HepG2 (cell line): Measurements from ENCODE around the gene APOC1. TPM values are rescaled to one million over a fixed set of nuclear protein-coding genes. Genes with fewer than 3 reads are reported as not detected.

Source experiments
- ATAC-seq: fragments of 200-7000 bp; cut with Tn5 transposase; 3 replicates; pipeline ENCODE4 v1.9.1; 2020; ENCODE audit warnings: mild to moderate bottlenecking, moderate library complexity
- BruUV-seq: library from RNA; stranded (reverse); fragments of 400-500 nt; replicated peaks from 2 replicates; lab custom pipeline; 2021; lab: Mats Ljungman, UMichigan
- CTCF ChIA-PET: fragments of 300-600 bp; formaldehyde crosslinking; extraction: SDS; loops from one replicate; lab custom pipeline; 2021; ENCODE audit warnings: low total read pairs, inconsistent platforms, low intra/inter-chr PET ratio; lab: Yijun Ruan, JAX
- POLR2A ChIA-PET: fragments of 350-600 bp; sonication (Branson Sonifier 250); formaldehyde crosslinking; loops from one replicate; lab custom pipeline; 2020; ENCODE audit warnings: antibody characterized with exemption, inconsistent platforms; lab: Yijun Ruan, JAX
- DNase-seq: peaks from one replicate; pipeline ENCODE4 v3.0.0-alpha.2; 2015; ENCODE audit warnings: low spot score
- FAIRE-seq: peaks from 3 replicates; lab custom pipeline; 2011; peaks lifted over from hg19 to GRCh38; lab: Jason Lieb, UNC
- H2AFZ ChIP-seq: one replicate; pipeline ENCODE4 v1.6.1; 2011; ENCODE audit warnings: low read length, inconsistent platforms
- H3K27ac ChIP-seq: fragments of 300-600 bp; 3 replicates; pipeline ENCODE4 v1.8.0; 2011; ENCODE audit warnings: mixed run types, mild to moderate bottlenecking, mixed read lengths, low read length, inconsistent platforms; ENCODE audit not compliant: insufficient read depth; ENCODE audit errors: extremely low read length
- H3K27me3 ChIP-seq, 2 experiments: fragments of 200-600 bp in 1 of 2; 2 replicates in 1 of 2; 3 replicates in 1 of 2; pipeline versions ENCODE4 v1.6.0 to v1.8.0; 2011; ENCODE audit warnings: low read length in 2 of 2, mild to moderate bottlenecking in 2 of 2, moderate library complexity in 2 of 2, inconsistent platforms in 1 of 2; ENCODE audit not compliant: insufficient read depth in 2 of 2, control insufficient read depth in 1 of 2
- H3K36me3 ChIP-seq, 2 experiments: fragments of 200-600 bp in 1 of 2; replicated peaks in 1 of 2; 2 replicates in 1 of 2; 3 replicates in 1 of 2; pipeline versions ENCODE4 v1.5.1 to v1.8.0; 2011; ENCODE audit warnings: low read length in 2 of 2, inconsistent platforms in 1 of 2; ENCODE audit not compliant: insufficient read depth in 2 of 2, control insufficient read depth in 1 of 2
- H3K4me1 ChIP-seq: 2 replicates; pipeline ENCODE4 v1.5.1; 2012; ENCODE audit warnings: low read length, inconsistent platforms; ENCODE audit not compliant: insufficient read depth
- H3K4me2 ChIP-seq: 2 replicates; pipeline ENCODE4 v1.6.0; 2011; ENCODE audit warnings: low read depth, low read length, inconsistent platforms
- H3K4me3 ChIP-seq, 3 experiments: fragments of 200-600 bp in 1 of 3; sonication (generic), shearing (Covaris generic) in 1 of 3; replicated peaks in 1 of 3; 2 replicates each; pipeline ENCODE4 v1.5.1; 2011 to 2016; ENCODE audit warnings: low read length in 3 of 3, inconsistent platforms in 2 of 3, low read depth in 2 of 3, mild to moderate bottlenecking in 2 of 3, control low read depth in 1 of 3, mixed read lengths in 1 of 3; ENCODE audit not compliant: insufficient read depth in 1 of 3
- H3K79me2 ChIP-seq: one replicate; pipeline ENCODE4 v1.6.1; 2011; ENCODE audit warnings: low read length, inconsistent platforms; ENCODE audit not compliant: insufficient read depth
- H3K9ac ChIP-seq: 2 replicates; pipeline ENCODE4 v1.6.0; 2011; ENCODE audit warnings: mild to moderate bottlenecking, low read depth, low read length, inconsistent platforms; ENCODE audit not compliant: insufficient read depth
- H3K9me3 ChIP-seq: 2 replicates; pipeline ENCODE4 v1.5.1; 2012; ENCODE audit warnings: mild to moderate bottlenecking, low read length
- H4K20me1 ChIP-seq: 2 replicates; pipeline ENCODE4 v1.6.0; 2011; ENCODE audit warnings: inconsistent platforms, mild to moderate bottlenecking, low read length, moderate library complexity; ENCODE audit not compliant: insufficient read depth
- AGO1 ChIP-seq: fragments of 200-400 bp; formaldehyde crosslinking; IDR thresholded peaks from 2 replicates; pipeline ENCODE4 v1.6.1; 2017; ENCODE audit warnings: mild to moderate bottlenecking, low read depth, low read length, moderate library complexity; ENCODE audit not compliant: poor library complexity, severe bottlenecking
- ATAD3A ChIP-seq: sonication (generic); formaldehyde crosslinking; IDR thresholded peaks from 2 replicates; pipeline ENCODE4 v1.4.0; 2020; ENCODE audit warnings: missing genetic modification reagents
- BRCA1 ChIP-seq: sonication (generic); formaldehyde crosslinking; IDR thresholded peaks from 2 replicates; pipeline ENCODE4 v1.4.0; 2020; ENCODE audit warnings: missing genetic modification reagents
- CEBPB ChIP-seq: IDR thresholded peaks from 2 replicates; pipeline ENCODE4 v1.6.1; 2011; ENCODE audit warnings: low read depth, low read length, improper control_type of control experiment, borderline replicate concordance
- EED ChIP-seq: sonication (generic); formaldehyde crosslinking; IDR thresholded peaks from 2 replicates; pipeline ENCODE4 v1.5.0; 2020; ENCODE audit warnings: mild to moderate bottlenecking, missing genetic modification reagents
- HCFC1 ChIP-seq: fragments of 150-350 bp; IDR thresholded peaks from 2 replicates; pipeline ENCODE4 v1.6.1; 2014; ENCODE audit warnings: low read depth, low read length
- HES4 ChIP-seq: sonication (generic); formaldehyde crosslinking; IDR thresholded peaks from 2 replicates; pipeline ENCODE4 v1.9.0; 2021; ENCODE audit warnings: mild to moderate bottlenecking, missing genetic modification reagents, borderline replicate concordance
- IKZF4 ChIP-seq: sonication (generic); formaldehyde crosslinking; IDR thresholded peaks from 2 replicates; pipeline ENCODE4 v1.5.1; 2020; ENCODE audit warnings: borderline replicate concordance, mild to moderate bottlenecking, low read depth, missing genetic modification reagents; ENCODE audit errors: not compliant biosample characterization
- SNRNP70 ChIP-seq: fragments of 200-400 bp; formaldehyde crosslinking; IDR thresholded peaks from 2 replicates; pipeline ENCODE4 v1.6.1; 2017; ENCODE audit warnings: mild to moderate bottlenecking, low read depth, low read length, moderate library complexity
- SRSF9 ChIP-seq: fragments of 200-400 bp; formaldehyde crosslinking; IDR thresholded peaks from 2 replicates; pipeline ENCODE4 v1.6.1; 2018; ENCODE audit warnings: borderline replicate concordance, mild to moderate bottlenecking, low read depth, low read length; ENCODE audit not compliant: insufficient read depth, poor library complexity, severe bottlenecking
- ZNF251 ChIP-seq: sonication (generic); formaldehyde crosslinking; IDR thresholded peaks from 2 replicates; pipeline ENCODE4 v1.9.0; 2021; ENCODE audit warnings: mild to moderate bottlenecking, missing genetic modification reagents
- ZNF530 ChIP-seq: sonication (generic); formaldehyde crosslinking; IDR thresholded peaks from 2 replicates; pipeline ENCODE4 v1.5.0; 2020; ENCODE audit warnings: low read depth, mild to moderate bottlenecking, missing genetic modification reagents
- ZNF709 ChIP-seq: sonication (generic); formaldehyde crosslinking; IDR thresholded peaks from 2 replicates; pipeline ENCODE4 v1.5.0; 2020; ENCODE audit warnings: mild to moderate bottlenecking, missing genetic modification reagents
- ZNF713 ChIP-seq: sonication (generic); formaldehyde crosslinking; IDR thresholded peaks from 2 replicates; pipeline ENCODE4 v1.4.0; 2020; ENCODE audit warnings: mild to moderate bottlenecking, missing genetic modification reagents
- ZNF746 ChIP-seq: sonication (generic); formaldehyde crosslinking; IDR thresholded peaks from 2 replicates; pipeline ENCODE4 v1.8.0; 2022; ENCODE audit warnings: mild to moderate bottlenecking, missing genetic modification reagents
- WGBS: methylation state at CpG from one replicate; pipeline ENCODE4 v1.1.6; 2017; ENCODE audit warnings: low lambda C conversion rate; 5-methylcytosine and 5-hydroxymethylcytosine counted together
- in situ Hi-C: cut with HindIII; loops from 2 replicates; pipeline ENCODE4 v1.10.0; 2017; ENCODE audit warnings: low pct_unique_long_range_greater_than_20kb; ENCODE audit not compliant: extremely low pct_ligation_motif_present
- intact Hi-C: fragments of 100-400 bp; cut with micrococcal nuclease; formaldehyde crosslinking; loops from one replicate; pipeline ENCODE4 v1.10.0; 2022; ENCODE audit not compliant: unreplicated experiment
- polyA plus RNA-seq, 8 experiments: library from polyadenylated mRNA; depleted of rRNA in 3 of 8; stranded (reverse) in 7 of 8; unstranded in 1 of 8; fragments of >200 nt; fragmentation: Illumina TruSeq in 4 of 8; extraction: Trizol in 4 of 8; gene quantifications; 2 replicates each; pipeline versions ENCODE4 v1.2.1 to v1.2.3, GENCODE V29; 2011 to 2016; ENCODE audit warnings: low read depth in 4 of 8, missing spikeins in 1 of 8, mixed read lengths in 1 of 8; ENCODE audit not compliant: insufficient read depth in 1 of 8
- total RNA-seq, 5 experiments: library from RNA; depleted of rRNA; stranded (reverse); fragments of >200 nt; fragmentation: Illumina TruSeq; extraction: Trizol; gene quantifications; 2 replicates each; pipeline ENCODE4 v1.2.3, GENCODE V29; 2016; ENCODE audit warnings: low read depth in 1 of 5
- TF ChIP-seq, protein P1 (sequence below): sonication (generic); formaldehyde crosslinking; conservative IDR thresholded peaks from 2 replicates; pipeline ENCODE4 v1.4.0; 2020; ENCODE audit warnings: missing genetic modification reagents
- TF ChIP-seq, protein P2 (sequence below): sonication (generic); formaldehyde crosslinking; IDR thresholded peaks from 2 replicates; pipeline ENCODE4 v1.5.0; 2020; ENCODE audit warnings: missing genetic modification reagents

Gene APOC1
- total and polyA plus RNA-seq, 2 of the 13 experiments (the other 11 are each of a cell fraction or from before 2014, with no cell fraction given), result 600 to 1,235 TPM

DNA sequence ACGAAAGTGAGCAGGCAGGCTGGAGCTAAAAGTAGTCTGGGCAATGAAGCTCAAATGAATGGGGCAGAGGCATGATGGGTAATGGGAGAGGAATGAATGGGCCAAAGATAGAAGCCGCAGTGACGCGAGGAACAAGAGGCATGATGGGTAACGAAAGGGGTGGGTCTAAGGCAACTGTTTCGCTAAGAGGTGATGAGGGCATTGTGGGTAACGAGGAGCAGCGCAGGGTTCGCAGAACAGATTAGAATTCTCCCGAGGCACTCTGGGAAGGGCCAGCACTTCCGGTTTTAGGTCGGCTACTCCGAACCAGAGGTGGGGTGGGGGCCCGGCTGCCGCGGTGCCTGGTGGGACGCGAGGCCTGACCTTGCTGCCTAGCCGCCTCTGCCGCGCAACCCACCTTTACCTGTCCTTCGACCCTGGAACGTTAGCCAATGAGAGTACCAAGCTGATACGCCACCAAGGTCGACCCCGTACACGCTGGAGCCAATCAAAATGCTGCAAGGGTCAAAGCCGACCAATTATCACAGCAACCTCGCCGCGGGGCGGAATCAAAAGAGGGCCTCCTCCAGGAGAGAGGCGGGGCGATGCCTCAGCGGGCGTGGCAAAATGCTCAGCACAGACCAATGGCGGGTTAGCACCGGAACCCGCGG is 23.9 kb upstream of the APOC1 start:
- WGBS, result under 1% methylated on average over 17 of the region's 40 CpGs
- peak overlapping the region; percentile 45 to 64 (median 48) for H3K4me3 ChIP-seq
- H3K27ac ChIP-seq, result peak overlapping the region; percentile 94
- ChIA-PET POLR2A (interaction anchor here (0.6 to 2.4 kb wide), 27 partner anchors 11 to 274 kb away, joined by 3 to 33 read pairs (median 6); partner anchors contain the start of genes APOC1, APOC2, APOE and CLASRP), CTCF (no interaction called here)
- FAIRE-seq (peak; percentile 100), ATAC-seq (peak; percentile 91), DNase-seq (peak; percentile 100)
- peaks cover 28% of the 10 kb centered on the region for H3K4me1 ChIP-seq
- H3K36me3 ChIP-seq, result peaks cover 26 to 47% of the 10 kb centered on the region in 2 experiments
- intact Hi-C loops, result loop anchor here (2.0 kb wide), 1 partner anchor 44 kb away; the partner anchor contains the start of gene NECTIN2
- peak overlapping the region; percentile 87 for H3K4me2 ChIP-seq
- no TSS peak for BruUV-seq
- H3K9ac ChIP-seq, result peak overlapping the region; percentile 75
- H2AFZ ChIP-seq, result no peak overlapping the region
- H3K27me3 ChIP-seq, result no peaks in the 10 kb centered on the region; a peak in 1 of 5 replicates
- H3K9me3 ChIP-seq, result no peaks in the 10 kb centered on the region
- H4K20me1 ChIP-seq, result no peaks in the 10 kb centered on the region
- peaks cover 36% of the 10 kb centered on the region for H3K79me2 ChIP-seq
- in situ Hi-C loops, result no loop called here
- TF ChIP-seq HES4 (CRISPR knock-in tag) (no peak), ZNF251 (CRISPR knock-in tag) (no peak), ZNF709 (CRISPR knock-in tag) (0 out of 2 replicates have a peak, but pooled peaks have one; percentile 14), BRCA1 (no peak), IKZF4 (CRISPR knock-in tag) (no peak), ATAD3A (no peak), AGO1 (no peak), SRSF9 (no peak), HCFC1 (peak; percentile 33; the same call in 1 of the 2 replicates), ZNF530 (no peak), SNRNP70 (no peak), CEBPB (no peak), EED (no peak), ZNF713 (CRISPR knock-in tag) (no peak), ZNF746 (CRISPR knock-in tag) (0 out of 2 replicates have a peak, but pooled peaks have one; percentile 34)
- TF ChIP-seq, protein P1, sequence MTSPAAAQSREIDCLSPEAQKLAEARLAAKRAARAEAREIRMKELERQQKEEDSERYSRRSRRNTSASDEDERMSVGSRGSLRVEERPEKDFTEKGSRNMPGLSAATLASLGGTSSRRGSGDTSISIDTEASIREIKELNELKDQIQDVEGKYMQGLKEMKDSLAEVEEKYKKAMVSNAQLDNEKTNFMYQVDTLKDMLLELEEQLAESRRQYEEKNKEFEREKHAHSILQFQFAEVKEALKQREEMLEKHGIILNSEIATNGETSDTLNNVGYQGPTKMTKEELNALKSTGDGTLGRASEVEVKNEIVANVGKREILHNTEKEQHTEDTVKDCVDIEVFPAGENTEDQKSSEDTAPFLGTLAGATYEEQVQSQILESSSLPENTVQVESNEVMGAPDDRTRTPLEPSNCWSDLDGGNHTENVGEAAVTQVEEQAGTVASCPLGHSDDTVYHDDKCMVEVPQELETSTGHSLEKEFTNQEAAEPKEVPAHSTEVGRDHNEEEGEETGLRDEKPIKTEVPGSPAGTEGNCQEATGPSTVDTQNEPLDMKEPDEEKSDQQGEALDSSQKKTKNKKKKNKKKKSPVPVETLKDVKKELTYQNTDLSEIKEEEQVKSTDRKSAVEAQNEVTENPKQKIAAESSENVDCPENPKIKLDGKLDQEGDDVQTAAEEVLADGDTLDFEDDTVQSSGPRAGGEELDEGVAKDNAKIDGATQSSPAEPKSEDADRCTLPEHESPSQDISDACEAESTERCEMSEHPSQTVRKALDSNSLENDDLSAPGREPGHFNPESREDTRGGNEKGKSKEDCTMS (CRISPR knock-in tag), result no peak
- TF ChIP-seq, protein P2, sequence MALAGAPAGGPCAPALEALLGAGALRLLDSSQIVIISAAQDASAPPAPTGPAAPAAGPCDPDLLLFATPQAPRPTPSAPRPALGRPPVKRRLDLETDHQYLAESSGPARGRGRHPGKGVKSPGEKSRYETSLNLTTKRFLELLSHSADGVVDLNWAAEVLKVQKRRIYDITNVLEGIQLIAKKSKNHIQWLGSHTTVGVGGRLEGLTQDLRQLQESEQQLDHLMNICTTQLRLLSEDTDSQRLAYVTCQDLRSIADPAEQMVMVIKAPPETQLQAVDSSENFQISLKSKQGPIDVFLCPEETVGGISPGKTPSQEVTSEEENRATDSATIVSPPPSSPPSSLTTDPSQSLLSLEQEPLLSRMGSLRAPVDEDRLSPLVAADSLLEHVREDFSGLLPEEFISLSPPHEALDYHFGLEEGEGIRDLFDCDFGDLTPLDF (CRISPR knock-in tag), result no peak
